ENCODE results near the gene H6PD. TPM values are rescaled to one million over a fixed set of nuclear protein-coding genes. Genes with fewer than 3 reads are reported as not detected.
"Not testable (repeated sequence)": the region's sequence is repeated elsewhere in the genome, so short reads cannot be mapped to it uniquely, and the experiment has no call there.

H6PD gene
- total and polyA plus RNA-seq, 9 of the 15 experiments (the other 6 are each of a cell fraction or from before 2014, with no cell fraction given): 0.04 to 2.5 (median 0.95) TPM

GRCh38 chr1:9299571-9300541, 65.3 kb downstream of the H6PD start:
- Histone ChIP-seq H3K4me2 (ENCODE audit: insufficient read depth, low read length) (peak overlapping the region; percentile 51; the same call in 1 of the 2 replicates), H3K27ac (ENCODE audit: extremely low read depth, low read depth, low read length) (peak overlapping the region; percentile 50; the same call in 2 of the 3 replicates), H2AFZ (ENCODE audit: low read depth, low read length) (peak overlapping the region; percentile 84), H3K4me1 (replicated peaks in 1 of 2; ENCODE audit: control insufficient read depth in 2 of 2, insufficient read depth in 2 of 2, low read length in 2 of 2) (peaks cover 0 to 11% of the 10 kb centered on the region in 2 experiments; a peak in 3 of 5 replicates), H3K9ac (ENCODE audit: insufficient read depth in 1 of 2, low read depth in 2 of 2, low read length in 2 of 2) (peak overlapping the region; percentile 1 to 31; a peak in 1 of 4 replicates), H3K27me3 (ENCODE audit: control insufficient read depth in 2 of 2, insufficient read depth in 2 of 2, low read length in 2 of 2) (peaks cover 12 to 41% of the 10 kb centered on the region in 2 experiments; a peak in 4 of 5 replicates)
- H4K20me1 ChIP-seq (replicated peaks; ENCODE audit: control insufficient read depth, insufficient read depth, low read length); H3K9me1 ChIP-seq (ENCODE audit: control insufficient read depth, insufficient read depth, low read length); H3K4me3 ChIP-seq; BruUV-seq (replicated peaks); H3K9me3 ChIP-seq (replicated peaks; ENCODE audit: control insufficient read depth, insufficient read depth, low read depth, low read length); intact Hi-C loops (cut with micrococcal nuclease); in situ Hi-C loops (cut with MboI); CTCF ChIA-PET (ENCODE audit: low intra/inter-chr PET ratio); H3K79me2 ChIP-seq (ENCODE audit: control insufficient read depth, insufficient read depth, low read length); H3K36me3 ChIP-seq (ENCODE audit: control insufficient read depth, insufficient read depth, low read length); TF ChIP-seq NR4A1 (CRISPR knock-in tag; IDR thresholded peaks at IDR 0.05); TEAD4 (CRISPR knock-in tag; IDR thresholded peaks at IDR 0.05; ENCODE audit: borderline replicate concordance); ATF1 (CRISPR knock-in tag; IDR thresholded peaks at IDR 0.05): not testable (repeated sequence)
- ATAC-seq: peak; percentile 92
- peak; percentile 52 to 83 (median 58) for DNase-seq (ENCODE audit: extremely low read depth in 1 of 4, low spot score in 3 of 4)
- WGBS (ENCODE audit: insufficient coverage, low coverage, missing lambda C conversion rate): 48% methylated on average over 14 of the region's 16 CpGs
- POLR2A ChIA-PET: interaction anchor here (1.6 to 2.1 kb wide), 2 partner anchors 8 to 11 kb away, joined by 4 to 6 read pairs; no protein-coding TSS in a partner anchor
- peak; percentile 86 for FAIRE-seq
- TF ChIP-seq NR4A1 (tag; IDR thresholded peaks at IDR 0.05): peak; percentile 80
- 0 out of 2 replicates have a peak, but pooled peaks have one; percentile 11 for TF ChIP-seq ZNF583 (CRISPR knock-in tag; IDR thresholded peaks at IDR 0.05)
- peak; percentile 77 to 96 for TF ChIP-seq TEAD1 (CRISPR knock-in tag; IDR thresholded peaks at IDR 0.05)
- TF ChIP-seq RCOR1 (IDR thresholded peaks at IDR 0.05; ENCODE audit: borderline replicate concordance in 1 of 2, low read depth in 2 of 2, low read length in 2 of 2): 0 out of 4 replicates have a peak, but pooled peaks of 1 of the 2 experiments have one; percentile 28
- TF ChIP-seq, protein P1, sequence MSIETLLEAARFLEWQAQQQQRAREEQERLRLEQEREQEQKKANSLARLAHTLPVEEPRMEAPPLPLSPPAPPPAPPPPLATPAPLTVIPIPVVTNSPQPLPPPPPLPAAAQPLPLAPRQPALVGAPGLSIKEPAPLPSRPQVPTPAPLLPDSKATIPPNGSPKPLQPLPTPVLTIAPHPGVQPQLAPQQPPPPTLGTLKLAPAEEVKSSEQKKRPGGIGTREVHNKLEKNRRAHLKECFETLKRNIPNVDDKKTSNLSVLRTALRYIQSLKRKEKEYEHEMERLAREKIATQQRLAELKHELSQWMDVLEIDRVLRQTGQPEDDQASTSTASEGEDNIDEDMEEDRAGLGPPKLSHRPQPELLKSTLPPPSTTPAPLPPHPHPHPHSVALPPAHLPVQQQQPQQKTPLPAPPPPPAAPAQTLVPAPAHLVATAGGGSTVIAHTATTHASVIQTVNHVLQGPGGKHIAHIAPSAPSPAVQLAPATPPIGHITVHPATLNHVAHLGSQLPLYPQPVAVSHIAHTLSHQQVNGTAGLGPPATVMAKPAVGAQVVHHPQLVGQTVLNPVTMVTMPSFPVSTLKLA (conservative IDR thresholded peaks at IDR 0.05): peak in 1 of 2 experiments; percentile 56; a peak in 1 of 4 replicates
- peak; percentile 55; the same call in 1 of the 2 replicates for TF ChIP-seq SOX6 (IDR thresholded peaks at IDR 0.05)
- peak; percentile 76 for TF ChIP-seq TEAD4 (IDR thresholded peaks at IDR 0.05; ENCODE audit: low read length)
- TF ChIP-seq HDAC2 (IDR thresholded peaks at IDR 0.05): peak; percentile 62
- peak; percentile 97 for TF ChIP-seq C11orf30 (IDR thresholded peaks at IDR 0.05; ENCODE audit: low read depth)
- peak; percentile 24 for TF ChIP-seq MXD1 (CRISPR knock-in tag; IDR thresholded peaks at IDR 0.05; ENCODE audit: borderline replicate concordance, poor library complexity, severe bottlenecking)
- TF ChIP-seq RBFOX2 (IDR thresholded peaks at IDR 0.05; ENCODE audit: low read depth, low read length): 0 out of 2 replicates have a peak, but pooled peaks have one; percentile 16
- TF ChIP-seq NFE2 (IDR thresholded peaks at IDR 0.05; ENCODE audit: low read depth): peak; percentile 99
- peak; percentile 40; the same call in 1 of the 2 replicates for TF ChIP-seq ATF1 (tag; IDR thresholded peaks at IDR 0.05)
- TF ChIP-seq ZNF316 (IDR thresholded peaks at IDR 0.05): peak; percentile 97
- peak; percentile 62 to 63 for TF ChIP-seq E2F6 (IDR thresholded peaks at IDR 0.05; ENCODE audit: borderline replicate concordance in 1 of 2, extremely low read depth in 1 of 2, insufficient read depth in 1 of 2, insufficient read length in 1 of 2, low read depth in 1 of 2, low read length in 1 of 2, poor library complexity in 1 of 2, severe bottlenecking in 1 of 2)
